Measurements from ENCODE around the gene AMACR.

AMACR gene

DNA sequence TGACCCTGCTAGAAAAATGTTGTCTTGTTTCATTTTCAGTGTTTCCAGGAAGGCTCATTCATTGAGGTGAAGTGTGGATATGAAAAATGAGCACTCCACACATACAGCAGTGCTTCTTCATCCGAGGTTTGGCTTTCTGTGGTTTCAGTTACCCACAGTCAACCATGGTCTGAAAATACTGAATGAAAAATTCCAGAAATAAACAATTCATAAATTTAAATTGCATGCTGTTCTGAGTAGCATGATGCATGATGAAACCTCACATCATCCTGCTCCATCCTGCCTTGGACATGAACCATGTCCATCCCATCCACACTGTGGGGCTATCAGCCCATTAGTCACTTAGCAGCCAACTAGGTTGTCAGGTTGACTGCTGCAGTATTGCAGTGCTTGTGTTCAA, 13.0 kb downstream of the AMACR start:
- H3K9me3 ChIP-seq (ENCODE audit: severe bottlenecking) = no peaks in the 10 kb centered on the region
- TF ChIP-seq, protein P1, sequence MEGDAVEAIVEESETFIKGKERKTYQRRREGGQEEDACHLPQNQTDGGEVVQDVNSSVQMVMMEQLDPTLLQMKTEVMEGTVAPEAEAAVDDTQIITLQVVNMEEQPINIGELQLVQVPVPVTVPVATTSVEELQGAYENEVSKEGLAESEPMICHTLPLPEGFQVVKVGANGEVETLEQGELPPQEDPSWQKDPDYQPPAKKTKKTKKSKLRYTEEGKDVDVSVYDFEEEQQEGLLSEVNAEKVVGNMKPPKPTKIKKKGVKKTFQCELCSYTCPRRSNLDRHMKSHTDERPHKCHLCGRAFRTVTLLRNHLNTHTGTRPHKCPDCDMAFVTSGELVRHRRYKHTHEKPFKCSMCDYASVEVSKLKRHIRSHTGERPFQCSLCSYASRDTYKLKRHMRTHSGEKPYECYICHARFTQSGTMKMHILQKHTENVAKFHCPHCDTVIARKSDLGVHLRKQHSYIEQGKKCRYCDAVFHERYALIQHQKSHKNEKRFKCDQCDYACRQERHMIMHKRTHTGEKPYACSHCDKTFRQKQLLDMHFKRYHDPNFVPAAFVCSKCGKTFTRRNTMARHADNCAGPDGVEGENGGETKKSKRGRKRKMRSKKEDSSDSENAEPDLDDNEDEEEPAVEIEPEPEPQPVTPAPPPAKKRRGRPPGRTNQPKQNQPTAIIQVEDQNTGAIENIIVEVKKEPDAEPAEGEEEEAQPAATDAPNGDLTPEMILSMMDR (IDR thresholded peaks at IDR 0.05; ENCODE audit: low read depth, low read length) = no peak
- no peak overlapping the region for H3K4me3 ChIP-seq (ENCODE audit: low read depth, low read length)
- H3K27me3 ChIP-seq (ENCODE audit: insufficient read depth, low read depth, severe bottlenecking) = no peaks in the 10 kb centered on the region
- no peaks in the 10 kb centered on the region for H3K36me3 ChIP-seq
- no peak overlapping the region for H3K27ac ChIP-seq
- no peak for DNase-seq

DNA sequence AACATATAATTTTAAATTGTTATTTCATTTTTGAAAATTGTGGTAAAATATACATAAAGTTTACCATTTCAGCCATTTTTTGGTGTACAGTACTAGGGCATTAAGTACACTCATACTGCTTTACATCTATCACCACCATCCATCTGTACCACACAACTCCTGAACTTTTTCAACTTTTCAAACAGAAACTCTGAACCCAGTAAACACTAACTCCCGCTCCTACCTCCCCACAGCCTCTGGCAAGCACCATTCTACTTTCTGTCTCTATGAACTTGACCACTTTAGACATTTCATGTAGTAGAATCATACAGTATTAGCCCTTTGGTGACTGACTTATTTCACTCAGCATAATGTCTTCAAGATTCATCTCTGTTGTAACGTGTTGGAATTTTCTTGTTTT, 15.0 kb downstream of the AMACR start:
- Histone ChIP-seq H3K27ac (no peak overlapping the region), H3K27me3 (ENCODE audit: insufficient read depth, low read depth, severe bottlenecking) (no peaks in the 10 kb centered on the region), H3K9me3 (ENCODE audit: severe bottlenecking) (no peaks in the 10 kb centered on the region), H3K36me3 (no peaks in the 10 kb centered on the region), H3K4me3 (ENCODE audit: low read depth, low read length) (no peak overlapping the region)
- no peak for DNase-seq
- TF ChIP-seq, protein P1 (IDR thresholded peaks at IDR 0.05; ENCODE audit: low read depth, low read length) = no peak

DNA sequence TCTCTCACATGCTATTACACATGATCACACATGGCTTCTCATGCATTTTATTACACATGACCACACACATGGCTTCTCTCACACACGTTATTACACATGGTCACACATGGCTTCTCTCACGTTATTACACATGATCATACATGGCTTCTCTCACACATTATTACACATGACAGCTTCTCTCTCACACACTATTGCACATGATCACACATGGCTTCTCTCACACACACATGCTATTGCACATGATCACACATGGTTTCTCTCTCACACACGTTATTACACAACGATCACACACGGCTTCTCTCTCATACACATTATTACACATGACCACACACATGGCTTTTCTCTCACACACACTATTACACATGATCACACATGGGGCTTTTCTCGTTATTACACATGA, 22.4 kb downstream of the AMACR start:
- Histone ChIP-seq H3K36me3 (no peaks in the 10 kb centered on the region), H3K4me3 (ENCODE audit: low read depth, low read length) (no peak overlapping the region), H3K27me3 (ENCODE audit: insufficient read depth, low read depth, severe bottlenecking) (no peaks in the 10 kb centered on the region), H3K9me3 (ENCODE audit: severe bottlenecking) (no peaks in the 10 kb centered on the region), H3K27ac (no peak overlapping the region)
- DNase-seq = no peak
- TF ChIP-seq, protein P1 (IDR thresholded peaks at IDR 0.05; ENCODE audit: low read depth, low read length) = no peak

DNA sequence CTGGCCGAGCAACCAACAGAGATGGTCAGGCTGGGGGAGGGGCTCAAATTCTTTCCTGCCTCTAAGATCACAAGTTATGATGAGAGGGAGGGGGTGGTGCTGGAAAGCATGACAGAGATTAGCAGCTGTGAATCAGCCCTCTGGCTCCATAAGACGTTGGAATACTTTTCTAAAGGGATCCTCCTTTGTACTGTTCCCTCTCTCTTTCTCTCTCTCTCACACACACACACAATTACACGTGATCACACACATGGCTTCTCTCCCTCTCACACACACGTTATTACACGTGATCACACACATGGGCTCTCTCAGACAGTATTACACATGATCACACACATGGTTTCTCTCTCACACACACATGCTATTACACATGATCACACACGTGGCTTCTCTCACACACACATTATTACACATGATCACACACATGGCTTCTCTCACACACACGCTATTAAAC, 23.2 kb downstream of the AMACR start, which contains the start of gene SLC45A2:
Gene SLC45A2, minus strand, starts transcription at position 23 of the 454 bp plus-strand sequence. CDS start 110 bp downstream, outside the sequence.
- TF ChIP-seq, protein P1 (IDR thresholded peaks at IDR 0.05; ENCODE audit: low read depth, low read length) = no peak
- no peak within 1 kb of the TSS for H3K4me3 ChIP-seq (ENCODE audit: low read depth, low read length)
- no peak within 1 kb of the TSS for H3K27ac ChIP-seq
- no peaks in the 10 kb centered on the region for H3K36me3 ChIP-seq
- no peaks in the 10 kb centered on the region for H3K27me3 ChIP-seq (ENCODE audit: insufficient read depth, low read depth, severe bottlenecking)
- H3K9me3 ChIP-seq (ENCODE audit: severe bottlenecking) = no peaks in the 10 kb centered on the region
- DNase-seq = no peak

DNA sequence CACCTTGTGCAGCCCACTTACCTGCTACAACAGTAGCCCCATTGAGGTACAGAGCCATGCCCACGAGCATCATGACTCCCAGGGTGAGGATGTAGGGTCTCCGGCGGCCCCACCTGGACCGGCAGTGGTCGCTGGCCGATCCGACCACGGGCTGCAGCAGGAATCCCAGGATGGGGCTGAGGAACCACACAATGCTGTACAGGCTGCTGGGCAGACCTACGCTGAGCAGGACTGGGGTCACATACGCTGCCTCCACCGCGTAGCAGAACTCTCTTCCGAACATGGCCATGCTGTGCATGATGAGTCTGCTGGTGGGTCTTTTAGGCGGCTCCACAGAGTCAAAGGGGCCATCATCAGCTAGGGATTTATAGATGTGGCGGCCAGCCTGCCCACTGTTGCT, 23.7 kb downstream of the AMACR start:
- TF ChIP-seq, protein P1 (IDR thresholded peaks at IDR 0.05; ENCODE audit: low read depth, low read length) = no peak

More for the DNA sequence above, 23.7 kb downstream of the AMACR start:
- H3K27me3 ChIP-seq (ENCODE audit: insufficient read depth, low read depth, severe bottlenecking) = no peaks in the 10 kb centered on the region
- no peaks in the 10 kb centered on the region for H3K9me3 ChIP-seq (ENCODE audit: severe bottlenecking)
- no peak overlapping the region for H3K27ac ChIP-seq
- no peak for DNase-seq
- H3K4me3 ChIP-seq (ENCODE audit: low read depth, low read length) = no peak overlapping the region
- no peaks in the 10 kb centered on the region for H3K36me3 ChIP-seq
